VCaP (cell line): ENCODE data around the gene SIN3B.

ENCODE experiments used
- H3K27ac ChIP-seq: fragments of 450-650 bp; 2 replicates; pipeline ENCODE4 v1.5.1; 2017
- CTCF ChIP-seq: fragments of 450-650 bp; conservative IDR thresholded peaks from 2 replicates; pipeline ENCODE4 v1.5.1; 2017; ENCODE audit warnings: mild to moderate bottlenecking, moderate library complexity

Gene SIN3B

GRCh38 chr19:16829822-16830289, 658 bp downstream of the SIN3B start:
- peak overlapping the region; percentile 87 for H3K27ac ChIP-seq
- TF ChIP-seq CTCF: no peak

- no peak for TF ChIP-seq CTCF
- H3K27ac ChIP-seq: peak overlapping the region; percentile 87
Observed at GRCh38 chr19:16830679-16831078, 1.5 kb downstream of the SIN3B start.

- H3K27ac ChIP-seq: no peak overlapping the region
- no peak for TF ChIP-seq CTCF
Observed at GRCh38 chr19:16831531-16831930, 2.3 kb downstream of the SIN3B start.

GRCh38 chr19:16834747-16835146, 5.5 kb downstream of the SIN3B start:
- no peak overlapping the region for H3K27ac ChIP-seq
- no peak for TF ChIP-seq CTCF

- TF ChIP-seq CTCF: no peak
Observed at GRCh38 chr19:16836115-16837034, 7.2 kb downstream of the SIN3B start.

GRCh38 chr19:16837035-16837362, 7.8 kb downstream of the SIN3B start:
- H3K27ac ChIP-seq: no peak overlapping the region
- TF ChIP-seq CTCF: no peak

More at GRCh38 chr19:16836115-16837034, 7.2 kb downstream of the SIN3B start:
- H3K27ac ChIP-seq: no peak overlapping the region

- no peak for TF ChIP-seq CTCF
- H3K27ac ChIP-seq: no peak overlapping the region
Observed at GRCh38 chr19:16841391-16841926, 12.3 kb downstream of the SIN3B start.
